ENCODE data around the gene CCDC12.
A peak's percentile ranks its signal among the peaks of the same experiment; 100 is the strongest.

The CCDC12 gene

DNA sequence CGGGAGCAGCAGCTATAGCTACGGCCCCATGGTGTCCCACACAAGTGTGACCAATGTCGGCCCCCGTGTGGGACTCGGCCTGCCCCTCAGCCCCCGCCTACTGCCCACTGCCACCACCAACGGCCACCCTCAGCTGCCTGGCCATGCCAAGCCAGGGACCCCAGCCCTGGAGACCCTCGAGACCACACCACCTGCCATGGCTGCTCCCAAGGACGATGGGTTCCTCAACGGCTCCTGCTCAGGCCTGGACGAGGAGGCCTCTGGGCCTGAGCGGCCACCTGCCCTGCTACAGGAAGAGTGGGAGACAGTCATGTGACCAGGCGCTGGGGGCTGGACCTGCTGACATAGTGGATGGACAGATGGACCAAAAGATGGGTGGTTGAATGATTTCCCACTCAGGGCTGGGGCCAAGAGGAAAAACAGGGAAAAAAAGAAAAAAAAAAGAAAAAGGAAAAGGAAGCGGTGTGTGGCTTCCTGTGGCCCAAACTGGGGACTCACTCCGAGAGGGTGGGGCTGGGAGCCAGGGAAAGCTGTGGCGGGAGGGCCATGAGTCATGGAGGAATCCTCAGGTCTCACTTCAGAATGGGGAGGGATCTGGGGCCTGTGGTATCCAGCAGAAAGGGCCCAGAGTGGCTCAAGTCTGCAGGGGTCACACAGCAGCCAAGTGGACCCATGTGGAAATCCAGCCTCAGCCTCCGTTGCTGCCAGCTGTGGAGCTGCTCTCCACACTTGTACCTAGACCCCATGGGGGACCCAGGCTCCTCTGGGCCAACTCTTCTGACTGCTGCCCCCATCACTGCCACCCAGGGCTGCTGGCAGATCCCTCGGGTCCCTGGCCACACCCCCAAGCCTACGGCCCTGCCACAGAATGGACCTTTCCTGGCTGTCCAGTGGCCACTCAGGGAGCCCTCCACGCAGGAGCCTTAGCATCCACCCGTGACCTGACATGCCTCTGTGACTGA is 72.9 kb downstream of the CCDC12 start:
- TF ChIP-seq SNAI2 (CRISPR knock-in tag; IDR thresholded peaks at IDR 0.05): no peak
- TF ChIP-seq PATZ1 (CRISPR knock-in tag; IDR thresholded peaks at IDR 0.05; ENCODE audit: borderline replicate concordance): no peak
- TF ChIP-seq ESRRG (CRISPR knock-in tag; IDR thresholded peaks at IDR 0.05): no peak
- no peak for TF ChIP-seq BACH2 (CRISPR knock-in tag; IDR thresholded peaks at IDR 0.05; ENCODE audit: borderline replicate concordance)
- peak; percentile 26; the same call in 2 of the 3 replicates for ATAC-seq

DNA sequence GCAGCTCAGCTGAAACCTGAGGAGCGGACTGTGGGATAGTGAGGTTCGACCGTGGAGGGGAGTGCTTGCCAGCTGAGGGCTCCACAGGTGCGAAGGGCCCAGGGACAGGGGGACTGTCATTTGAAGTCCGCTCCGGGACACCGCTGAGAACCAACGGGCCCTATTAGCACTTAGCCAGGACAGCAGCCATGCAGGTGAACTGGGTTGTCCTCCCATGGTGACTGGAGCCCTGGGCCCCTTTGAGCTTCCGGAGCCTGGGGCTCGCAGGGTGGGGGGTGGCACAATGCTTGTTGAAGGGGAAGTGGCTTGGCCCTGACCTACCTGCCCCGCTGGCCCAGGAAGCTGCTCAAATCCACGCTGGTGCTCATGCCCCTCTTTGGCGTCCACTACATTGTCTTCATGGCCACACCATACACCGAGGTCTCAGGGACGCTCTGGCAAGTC is 74.3 kb downstream of the CCDC12 start:
- TF ChIP-seq PATZ1 (CRISPR knock-in tag; IDR thresholded peaks at IDR 0.05; ENCODE audit: borderline replicate concordance) (no peak), RARB (CRISPR knock-in tag; IDR thresholded peaks at IDR 0.05) (no peak), ZFP30 (CRISPR knock-in tag; IDR thresholded peaks at IDR 0.05) (no peak), ESRRG (CRISPR knock-in tag; IDR thresholded peaks at IDR 0.05) (no peak), PPARA (CRISPR knock-in tag; IDR thresholded peaks at IDR 0.05; ENCODE audit: borderline replicate concordance) (no peak), TSHZ2 (CRISPR knock-in tag; IDR thresholded peaks at IDR 0.05) (no peak), ISL1 (CRISPR knock-in tag; IDR thresholded peaks at IDR 0.05) (no peak), BACH2 (CRISPR knock-in tag; IDR thresholded peaks at IDR 0.05; ENCODE audit: borderline replicate concordance) (no peak), OSR1 (CRISPR knock-in tag; IDR thresholded peaks at IDR 0.05) (no peak), ARNTL (CRISPR knock-in tag; IDR thresholded peaks at IDR 0.05; ENCODE audit: borderline replicate concordance, low read depth) (no peak), GLIS3 (CRISPR knock-in tag; IDR thresholded peaks at IDR 0.05) (no peak), ZFP3 (CRISPR knock-in tag; IDR thresholded peaks at IDR 0.05) (no peak), TOX (CRISPR knock-in tag; IDR thresholded peaks at IDR 0.05; ENCODE audit: borderline replicate concordance) (no peak)
- TF ChIP-seq, protein P1, sequence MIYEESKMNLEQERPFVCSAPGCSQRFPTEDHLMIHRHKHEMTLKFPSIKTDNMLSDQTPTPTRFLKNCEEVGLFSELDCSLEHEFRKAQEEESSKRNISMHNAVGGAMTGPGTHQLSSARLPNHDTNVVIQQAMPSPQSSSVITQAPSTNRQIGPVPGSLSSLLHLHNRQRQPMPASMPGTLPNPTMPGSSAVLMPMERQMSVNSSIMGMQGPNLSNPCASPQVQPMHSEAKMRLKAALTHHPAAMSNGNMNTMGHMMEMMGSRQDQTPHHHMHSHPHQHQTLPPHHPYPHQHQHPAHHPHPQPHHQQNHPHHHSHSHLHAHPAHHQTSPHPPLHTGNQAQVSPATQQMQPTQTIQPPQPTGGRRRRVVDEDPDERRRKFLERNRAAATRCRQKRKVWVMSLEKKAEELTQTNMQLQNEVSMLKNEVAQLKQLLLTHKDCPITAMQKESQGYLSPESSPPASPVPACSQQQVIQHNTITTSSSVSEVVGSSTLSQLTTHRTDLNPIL (CRISPR knock-in tag; IDR thresholded peaks at IDR 0.05; ENCODE audit: low read depth): no peak
- TF ChIP-seq, protein P2, sequence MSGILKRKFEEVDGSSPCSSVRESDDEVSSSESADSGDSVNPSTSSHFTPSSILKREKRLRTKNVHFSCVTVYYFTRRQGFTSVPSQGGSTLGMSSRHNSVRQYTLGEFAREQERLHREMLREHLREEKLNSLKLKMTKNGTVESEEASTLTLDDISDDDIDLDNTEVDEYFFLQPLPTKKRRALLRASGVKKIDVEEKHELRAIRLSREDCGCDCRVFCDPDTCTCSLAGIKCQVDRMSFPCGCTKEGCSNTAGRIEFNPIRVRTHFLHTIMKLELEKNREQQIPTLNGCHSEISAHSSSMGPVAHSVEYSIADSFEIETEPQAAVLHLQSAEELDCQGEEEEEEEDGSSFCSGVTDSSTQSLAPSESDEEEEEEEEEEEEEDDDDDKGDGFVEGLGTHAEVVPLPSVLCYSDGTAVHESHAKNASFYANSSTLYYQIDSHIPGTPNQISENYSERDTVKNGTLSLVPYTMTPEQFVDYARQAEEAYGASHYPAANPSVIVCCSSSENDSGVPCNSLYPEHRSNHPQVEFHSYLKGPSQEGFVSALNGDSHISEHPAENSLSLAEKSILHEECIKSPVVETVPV (CRISPR knock-in tag; IDR thresholded peaks at IDR 0.05): no peak

DNA sequence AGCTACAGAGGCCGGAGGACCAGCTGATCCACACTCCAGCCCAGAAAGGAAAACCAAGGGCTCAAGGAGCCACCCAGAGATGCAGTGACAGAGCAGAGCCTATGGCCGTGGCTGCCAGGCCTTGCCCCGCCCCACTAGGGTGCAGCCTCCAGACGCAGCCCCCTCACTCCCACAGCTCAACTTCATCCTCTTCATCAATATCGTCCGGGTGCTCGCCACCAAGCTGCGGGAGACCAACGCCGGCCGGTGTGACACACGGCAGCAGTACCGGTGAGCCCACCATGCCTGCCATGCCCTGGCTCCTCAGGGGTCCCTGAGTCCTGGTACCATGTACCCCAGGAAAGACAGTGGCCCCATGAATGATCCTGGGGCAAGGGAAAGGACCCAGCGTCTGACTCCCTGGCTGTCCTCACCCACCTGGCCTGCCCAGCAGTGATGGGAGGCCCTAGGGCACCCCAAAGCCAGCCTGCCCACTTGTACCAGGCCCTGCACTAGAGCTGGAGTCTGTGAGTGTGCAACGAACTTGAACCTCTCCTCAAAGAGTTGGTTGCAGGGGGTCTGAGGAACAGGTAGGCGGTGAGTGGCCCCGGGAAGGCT is 74.9 kb downstream of the CCDC12 start:
- ATAC-seq: no peak
- TF ChIP-seq RARB (CRISPR knock-in tag; IDR thresholded peaks at IDR 0.05) (no peak), BACH2 (CRISPR knock-in tag; IDR thresholded peaks at IDR 0.05; ENCODE audit: borderline replicate concordance) (no peak), TSHZ2 (CRISPR knock-in tag; IDR thresholded peaks at IDR 0.05) (no peak), ARNTL (CRISPR knock-in tag; IDR thresholded peaks at IDR 0.05; ENCODE audit: borderline replicate concordance, low read depth) (no peak), ZNF70 (CRISPR knock-in tag; IDR thresholded peaks at IDR 0.05) (no peak), GLIS3 (CRISPR knock-in tag; IDR thresholded peaks at IDR 0.05) (no peak), PPARA (CRISPR knock-in tag; IDR thresholded peaks at IDR 0.05; ENCODE audit: borderline replicate concordance) (no peak), TOX (CRISPR knock-in tag; IDR thresholded peaks at IDR 0.05; ENCODE audit: borderline replicate concordance) (no peak), ZFP30 (CRISPR knock-in tag; IDR thresholded peaks at IDR 0.05) (no peak), ZNF565 (CRISPR knock-in tag; conservative IDR thresholded peaks at IDR 0.05; ENCODE audit: low read depth) (no peak), PATZ1 (CRISPR knock-in tag; IDR thresholded peaks at IDR 0.05; ENCODE audit: borderline replicate concordance) (no peak), ZNF8 (CRISPR knock-in tag; IDR thresholded peaks at IDR 0.05) (no peak), ZFP3 (CRISPR knock-in tag; IDR thresholded peaks at IDR 0.05) (no peak)

More for the DNA sequence above, 74.3 kb downstream of the CCDC12 start:
- ATAC-seq: no peak

All from SK-N-SH treated with all-trans-retinoic acid at 6 μM for 48 hours (cell line).